ENCODE data around the gene APPL2.
"Not testable (repeated sequence)": the region's sequence is repeated elsewhere in the genome, so short reads cannot be mapped to it uniquely, and the experiment has no call there.

The APPL2 gene

GRCh38 chr12:105256921-105257320, 20.9 kb upstream of the APPL2 start:
- FAIRE-seq, result no peak

GRCh38 chr12:105256431-105256830, 20.5 kb upstream of the APPL2 start:
- not testable (repeated sequence) for DNase-seq (ENCODE audit: insufficient read length, low spot score); FAIRE-seq

More at GRCh38 chr12:105256921-105257320, 20.9 kb upstream of the APPL2 start:
- DNase-seq (ENCODE audit: insufficient read length, low spot score), result no peak

GRCh38 chr12:105256011-105256410, 20.0 kb upstream of the APPL2 start:
- FAIRE-seq, result no peak
- no peak for DNase-seq (ENCODE audit: insufficient read length, low spot score)

GRCh38 chr12:105253866-105254513, 18.0 kb upstream of the APPL2 start:
- no peak for DNase-seq (ENCODE audit: insufficient read length, low spot score)
- FAIRE-seq, result no peak

- FAIRE-seq (no peak), DNase-seq (ENCODE audit: insufficient read length, low spot score) (no peak)
Observed at GRCh38 chr12:105252901-105253300, 16.9 kb upstream of the APPL2 start.

- FAIRE-seq; DNase-seq (ENCODE audit: insufficient read length, low spot score): not testable (repeated sequence)
Observed at GRCh38 chr12:105245776-105246427, 9.9 kb upstream of the APPL2 start.

- DNase-seq (ENCODE audit: insufficient read length, low spot score) (no peak), FAIRE-seq (no peak)
Observed at GRCh38 chr12:105245291-105245690, 9.3 kb upstream of the APPL2 start.

GRCh38 chr12:105240228-105240627, 4.3 kb upstream of the APPL2 start:
- no peak for FAIRE-seq
- no peak for DNase-seq (ENCODE audit: insufficient read length, low spot score)

GRCh38 chr12:105239304-105239703, 3.3 kb upstream of the APPL2 start:
- DNase-seq (ENCODE audit: insufficient read length, low spot score) (no peak), FAIRE-seq (no peak)

- DNase-seq (ENCODE audit: insufficient read length, low spot score) (no peak), FAIRE-seq (no peak)
Observed at GRCh38 chr12:105237666-105238065, 1.7 kb upstream of the APPL2 start.

- DNase-seq (ENCODE audit: insufficient read length, low spot score) (no peak), FAIRE-seq (no peak)
Observed at GRCh38 chr12:105235281-105235731, 668 bp downstream of the APPL2 start.

- FAIRE-seq, result no peak
Observed at GRCh38 chr12:105234197-105234596, 1.8 kb downstream of the APPL2 start.

GRCh38 chr12:105233041-105233905, 2.7 kb downstream of the APPL2 start:
- DNase-seq (ENCODE audit: insufficient read length, low spot score), result no peak
- no peak for FAIRE-seq

More at GRCh38 chr12:105234197-105234596, 1.8 kb downstream of the APPL2 start:
- no peak for DNase-seq (ENCODE audit: insufficient read length, low spot score)

GRCh38 chr12:105231396-105231795, 4.6 kb downstream of the APPL2 start:
- FAIRE-seq, result no peak
- no peak for DNase-seq (ENCODE audit: insufficient read length, low spot score)

- no peak for FAIRE-seq
- DNase-seq (ENCODE audit: insufficient read length, low spot score), result no peak
Observed at GRCh38 chr12:105229371-105229770, 6.6 kb downstream of the APPL2 start.

GRCh38 chr12:105228966-105229365, 7.0 kb downstream of the APPL2 start:
- FAIRE-seq (no peak), DNase-seq (ENCODE audit: insufficient read length, low spot score) (no peak)

GRCh38 chr12:105228494-105228893, 7.5 kb downstream of the APPL2 start:
- DNase-seq (ENCODE audit: insufficient read length, low spot score), result no peak

GRCh38 chr12:105227879-105228278, 8.1 kb downstream of the APPL2 start:
- DNase-seq (ENCODE audit: insufficient read length, low spot score), result no peak
- FAIRE-seq, result no peak

More at GRCh38 chr12:105228494-105228893, 7.5 kb downstream of the APPL2 start:
- no peak for FAIRE-seq

GRCh38 chr12:105226219-105226618, 9.8 kb downstream of the APPL2 start:
- DNase-seq (ENCODE audit: insufficient read length, low spot score), result peak; percentile 20
- peak; percentile 57 for FAIRE-seq

- FAIRE-seq, result peak; percentile 21
- DNase-seq (ENCODE audit: insufficient read length, low spot score), result no peak
Observed at GRCh38 chr12:105225505-105226015, 10.4 kb downstream of the APPL2 start.

GRCh38 chr12:105224399-105224798, 11.6 kb downstream of the APPL2 start:
- DNase-seq (ENCODE audit: insufficient read length, low spot score) (no peak), FAIRE-seq (no peak)

Measured in GM19239 (cell line).